ENCODE measurements around the gene TCAF1. TPM values are rescaled to one million over a fixed set of nuclear protein-coding genes. Genes with fewer than 3 reads are reported as not detected.

Gene TCAF1
- polyA plus RNA-seq, 4 donors: 74.8 to 88.0 (median 86.3) TPM

Other genes with a start within 250 kb of the TCAF1 start
- gene CTAGE6, start 144.5 kb downstream of the TCAF1 start, polyA plus RNA-seq (ENCODE audit: insufficient read length in 4 of 4): under 1 TPM in 1 of 4 donors, not detected in 3; 0.06 TPM
- gene OR2F2, start 33.1 kb upstream of the TCAF1 start, polyA plus RNA-seq (ENCODE audit: insufficient read length in 4 of 4): not detected
- under 1 TPM in 1 of 4 donors, not detected in 3; 0.06 TPM for gene OR2F1, start 52.7 kb upstream of the TCAF1 start, polyA plus RNA-seq (ENCODE audit: insufficient read length in 4 of 4)
- not detected for gene OR6B1, start 98.1 kb upstream of the TCAF1 start, polyA plus RNA-seq (ENCODE audit: insufficient read length in 4 of 4)
- under 1 TPM in 3 of 4 donors, not detected in 1; 0.07 to 0.17 (median 0.10) TPM for gene OR2A5, start 146.8 kb upstream of the TCAF1 start, polyA plus RNA-seq (ENCODE audit: insufficient read length in 4 of 4)
- not detected for gene OR2A25, start 167.6 kb upstream of the TCAF1 start, polyA plus RNA-seq (ENCODE audit: insufficient read length in 4 of 4)
- gene OR2A12, start 184.1 kb upstream of the TCAF1 start, polyA plus RNA-seq (ENCODE audit: insufficient read length in 4 of 4): under 1 TPM in 1 of 4 donors, not detected in 3; 0.03 TPM
- gene OR2A2, start 207.4 kb upstream of the TCAF1 start, polyA plus RNA-seq (ENCODE audit: insufficient read length in 4 of 4): not detected
- not detected for gene OR2A14, start 221.0 kb upstream of the TCAF1 start, polyA plus RNA-seq (ENCODE audit: insufficient read length in 4 of 4)

All from right renal pelvis (tissue), 4 donors.